Activated B cell treated with CpG ODN at 0.5 μM for 24 hours (primary cell): ENCODE data around the gene TGM3. TPM values are rescaled to one million over a fixed set of nuclear protein-coding genes. Genes with fewer than 3 reads are reported as not detected.

Source experiments
- ATAC-seq: fragments of 200-7000 bp; cut with Tn5 transposase; one replicate; pipeline ENCODE4 v1.10.0; 2021; ENCODE audit warnings: low read depth, mild to moderate bottlenecking, moderate library complexity
- CTCF ChIA-PET: fragments of 350-600 bp; sonication (Branson Sonifier 250); formaldehyde crosslinking; loops from one replicate; lab custom pipeline; 2021; ENCODE audit warnings: antibody characterized with exemption; lab: Charles Lee
- POLR2A ChIA-PET: fragments of 350-600 bp; sonication (Branson Sonifier 250); formaldehyde crosslinking; loops from one replicate; lab custom pipeline; 2021; ENCODE audit warnings: antibody characterized with exemption; lab: Charles Lee
- DNase-seq: peaks from one replicate; pipeline ENCODE4 v3.0.0; 2022
- H3K27ac Mint-ChIP-seq: one replicate; pipeline ENCODE4 v1.8.0; 2020; ENCODE audit warnings: mixed read lengths
- H3K27me3 Mint-ChIP-seq: one replicate; pipeline ENCODE4 v1.8.0; 2021; ENCODE audit warnings: mixed read lengths
- H3K36me3 Mint-ChIP-seq: one replicate; pipeline ENCODE4 v1.8.0; 2021; ENCODE audit warnings: low read depth, mixed read lengths
- H3K4me1 Mint-ChIP-seq: one replicate; pipeline ENCODE4 v1.8.0; 2021; ENCODE audit warnings: mixed read lengths
- H3K4me3 Mint-ChIP-seq: one replicate; pipeline ENCODE4 v1.8.0; 2020; ENCODE audit warnings: mild to moderate bottlenecking, mixed read lengths
- H3K9me3 Mint-ChIP-seq: one replicate; pipeline ENCODE4 v1.8.0; 2020; ENCODE audit warnings: mixed read lengths
- CTCF ChIP-seq: fragments of 200-600 bp; IDR thresholded peaks from one replicate; pipeline ENCODE4 v1.8.0; 2022; ENCODE audit warnings: antibody characterized with exemption, mild to moderate bottlenecking
- intact Hi-C: fragments of 100-400 bp; cut with micrococcal nuclease; formaldehyde crosslinking; loops from one replicate; pipeline ENCODE4 v1.15.1; 2024
- total RNA-seq: library from RNA; stranded (reverse); gene quantifications from 2 replicates; pipeline ENCODE4 v1.2.3, GENCODE V29; 2022

Gene TGM3
- total RNA-seq, 1 donor from 2014 or later, result not detected

GRCh38 chr20:2346188-2346587 lies 50.4 kb downstream of the TGM3 start:
- no peaks in the 10 kb centered on the region for H3K36me3 Mint-ChIP-seq
- no peak overlapping the region for H3K27ac Mint-ChIP-seq
- ChIA-PET CTCF (interaction anchor here (0.9 kb wide), 1 partner anchor 138 kb away, joined by 3 read pairs; no protein-coding TSS in a partner anchor), POLR2A (no interaction called here)
- no peak overlapping the region for H3K4me3 Mint-ChIP-seq
- ATAC-seq (no peak), DNase-seq (no peak)
- H3K9me3 Mint-ChIP-seq, result peaks cover 2% of the 10 kb centered on the region
- no peaks in the 10 kb centered on the region for H3K4me1 Mint-ChIP-seq
- no peak for TF ChIP-seq CTCF
- peaks cover 16% of the 10 kb centered on the region for H3K27me3 Mint-ChIP-seq
- intact Hi-C loops, result no loop called here

GRCh38 chr20:2348336-2348735 lies 52.5 kb downstream of the TGM3 start:
- Mint-ChIP-seq H3K4me1 (peaks cover 3% of the 10 kb centered on the region), H3K27me3 (peaks cover 15% of the 10 kb centered on the region), H3K27ac (no peak overlapping the region), H3K36me3 (no peaks in the 10 kb centered on the region), H3K4me3 (no peak overlapping the region), H3K9me3 (peaks cover 2% of the 10 kb centered on the region)
- DNase-seq (no peak), ATAC-seq (no peak)
- intact Hi-C loops, result no loop called here
- ChIA-PET POLR2A (interaction anchor here (0.6 kb wide), 1 partner anchor 99 kb away, joined by 7 read pairs; no protein-coding TSS in a partner anchor), CTCF (interaction anchor here (1.5 to 2.1 kb wide), 2 partner anchors 141 to 571 kb away, joined by 3 to 7 read pairs; no protein-coding TSS in a partner anchor)
- TF ChIP-seq CTCF, result no peak

- POLR2A ChIA-PET, result no interaction called here
- no peak overlapping the region for H3K27ac Mint-ChIP-seq
- no peaks in the 10 kb centered on the region for H3K36me3 Mint-ChIP-seq
- TF ChIP-seq CTCF, result no peak
- peaks cover 3% of the 10 kb centered on the region for H3K4me1 Mint-ChIP-seq
- no peak for DNase-seq
- intact Hi-C loops, result no loop called here
- H3K27me3 Mint-ChIP-seq, result peaks cover 20% of the 10 kb centered on the region
- no peak for ATAC-seq
- no peak overlapping the region for H3K4me3 Mint-ChIP-seq
- peaks cover 2% of the 10 kb centered on the region for H3K9me3 Mint-ChIP-seq
- CTCF ChIA-PET, result interaction anchor here (1.5 kb wide), 1 partner anchor 573 kb away, joined by 3 read pairs; no protein-coding TSS in a partner anchor
These were observed 54.0 kb downstream of the TGM3 start for GRCh38 chr20:2349801-2350200.

GRCh38 chr20:2350606-2351005 lies 54.8 kb downstream of the TGM3 start:
- DNase-seq (no peak), ATAC-seq (no peak)
- TF ChIP-seq CTCF, result no peak
- CTCF ChIA-PET, result interaction anchor here (0.6 kb wide), 1 partner anchor 246 kb away, joined by 3 read pairs; no protein-coding TSS in a partner anchor
- Mint-ChIP-seq H3K4me3 (no peak overlapping the region), H3K9me3 (peaks cover 2% of the 10 kb centered on the region), H3K27ac (no peak overlapping the region), H3K36me3 (no peaks in the 10 kb centered on the region), H3K27me3 (peaks cover 20% of the 10 kb centered on the region), H3K4me1 (peaks cover 3% of the 10 kb centered on the region)
- POLR2A ChIA-PET, result no interaction called here
- intact Hi-C loops, result loop anchor here (1.0 kb wide), 1 partner anchor 102 kb away; no protein-coding TSS in a partner anchor

GRCh38 chr20:2353231-2353630 lies 57.4 kb downstream of the TGM3 start:
- no peak overlapping the region for H3K27ac Mint-ChIP-seq
- peaks cover 24% of the 10 kb centered on the region for H3K27me3 Mint-ChIP-seq
- TF ChIP-seq CTCF, result no peak
- no peaks in the 10 kb centered on the region for H3K36me3 Mint-ChIP-seq
- intact Hi-C loops, result no loop called here
- ChIA-PET POLR2A (no interaction called here), CTCF (no interaction called here)
- no peak overlapping the region for H3K4me3 Mint-ChIP-seq
- ATAC-seq (no peak), DNase-seq (no peak)
- H3K9me3 Mint-ChIP-seq, result no peaks in the 10 kb centered on the region
- H3K4me1 Mint-ChIP-seq, result peaks cover 3% of the 10 kb centered on the region
